Limb (tissue), 2 donors: ENCODE data around the gene TMBIM6.
"Not testable (repeated sequence)": the region's sequence is repeated elsewhere in the genome, so short reads cannot be mapped to it uniquely, and the experiment has no call there.

Experiments
- DNase-seq, 2 donors: peaks; one replicate each; pipeline ENCODE4 v3.0.0-alpha.2; 2016; ENCODE audit errors: extremely low spot score in 2 of 2

TMBIM6 gene, protein sequence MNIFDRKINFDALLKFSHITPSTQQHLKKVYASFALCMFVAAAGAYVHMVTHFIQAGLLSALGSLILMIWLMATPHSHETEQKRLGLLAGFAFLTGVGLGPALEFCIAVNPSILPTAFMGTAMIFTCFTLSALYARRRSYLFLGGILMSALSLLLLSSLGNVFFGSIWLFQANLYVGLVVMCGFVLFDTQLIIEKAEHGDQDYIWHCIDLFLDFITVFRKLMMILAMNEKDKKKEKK

DNA sequence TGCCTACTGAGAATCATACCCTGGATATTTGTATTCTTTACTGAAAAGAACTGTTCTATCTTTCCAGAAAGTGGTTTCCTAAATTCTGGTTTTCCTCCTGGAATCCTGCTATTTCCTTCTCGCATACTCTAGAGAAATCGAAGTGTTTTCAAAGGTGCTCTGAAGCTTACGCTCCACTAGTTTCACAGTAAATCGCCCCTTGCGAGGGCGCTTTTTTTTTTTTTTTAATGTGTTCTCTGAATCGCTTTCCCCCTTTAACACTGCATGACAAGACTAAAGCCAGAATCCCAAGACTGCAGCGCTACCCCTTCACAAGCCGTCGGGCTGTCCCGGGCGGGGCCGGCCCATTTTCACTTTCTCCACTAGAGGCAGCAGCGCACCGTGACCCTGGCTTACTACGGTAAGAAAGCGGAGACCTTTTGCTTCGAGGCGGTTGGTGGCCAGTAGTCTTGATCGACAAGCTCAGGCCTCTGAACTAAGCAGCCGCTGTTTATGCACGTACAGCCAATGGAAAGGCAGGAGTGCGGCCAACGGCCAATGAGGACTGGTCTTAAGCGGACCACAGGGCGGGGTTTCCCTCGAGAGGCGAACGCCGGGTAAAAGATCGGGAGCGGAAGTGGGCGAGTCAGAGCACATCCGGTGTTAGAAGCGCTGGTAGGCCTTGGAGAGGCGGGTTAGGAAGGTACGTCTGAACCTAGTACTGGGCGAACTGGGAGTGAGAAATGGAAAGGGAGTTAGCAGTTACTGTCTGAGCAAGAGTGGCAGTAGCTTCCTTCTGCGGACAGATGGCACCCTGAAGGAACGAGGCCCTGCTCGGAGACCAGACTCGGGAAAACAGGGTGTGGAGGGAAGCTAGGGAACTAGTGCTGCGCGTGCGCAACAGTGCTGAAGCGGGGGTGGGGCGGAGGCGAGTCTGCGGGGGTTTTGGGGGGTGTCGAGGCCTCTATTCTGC is at the start of gene TMBIM6:
Gene TMBIM6, plus strand, starts transcription at position 628 of the 952 bp plus-strand sequence. CDS start 10,937 bp downstream, outside the sequence.
- peak; percentile 97 to 100 for DNase-seq

DNA sequence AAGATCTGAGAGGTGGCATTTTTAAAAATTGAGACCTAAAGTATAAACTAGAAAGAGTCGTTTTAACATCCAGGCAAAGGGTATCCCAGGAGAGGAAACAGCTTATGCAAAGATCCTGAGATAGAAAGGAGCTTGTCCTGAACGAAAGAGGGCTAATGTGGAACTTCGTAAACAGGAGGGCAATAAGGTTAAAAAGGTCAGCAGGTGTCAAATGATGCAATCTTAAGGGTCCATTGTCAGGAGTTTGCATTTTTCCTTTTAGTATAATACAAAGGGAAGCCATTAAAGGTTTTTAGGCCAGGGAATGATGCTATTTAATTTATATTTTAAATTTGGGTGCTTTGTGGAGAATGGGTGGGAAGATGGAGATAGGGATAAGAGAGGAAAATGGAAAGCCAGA is 48.5 kb upstream of the TMBIM6 start:
- no peak for DNase-seq

DNA sequence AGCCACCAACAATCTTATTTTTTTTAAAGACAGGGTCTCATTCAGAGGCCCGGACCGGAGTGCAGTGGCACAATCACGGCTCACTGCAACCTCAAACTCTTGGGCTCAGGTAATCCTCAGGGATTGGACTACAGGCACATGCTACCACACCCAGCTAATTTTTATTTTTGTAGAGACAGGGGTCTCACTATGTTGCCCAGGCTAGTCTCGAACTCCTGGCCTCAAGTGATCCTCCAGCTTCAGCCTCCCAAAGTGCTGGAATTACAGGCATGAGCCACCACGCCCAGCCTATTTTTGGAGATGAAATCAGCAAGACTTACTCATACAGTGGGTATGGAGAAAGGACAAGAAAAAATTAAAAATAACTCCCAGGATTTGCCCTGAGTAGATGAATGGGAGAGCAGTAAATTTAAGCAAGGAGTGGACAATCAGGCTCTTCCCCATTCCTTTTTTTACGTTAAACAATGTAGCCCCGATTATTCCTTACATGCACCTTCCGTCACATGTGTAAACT is 47.4 kb upstream of the TMBIM6 start:
- DNase-seq: no peak

DNA sequence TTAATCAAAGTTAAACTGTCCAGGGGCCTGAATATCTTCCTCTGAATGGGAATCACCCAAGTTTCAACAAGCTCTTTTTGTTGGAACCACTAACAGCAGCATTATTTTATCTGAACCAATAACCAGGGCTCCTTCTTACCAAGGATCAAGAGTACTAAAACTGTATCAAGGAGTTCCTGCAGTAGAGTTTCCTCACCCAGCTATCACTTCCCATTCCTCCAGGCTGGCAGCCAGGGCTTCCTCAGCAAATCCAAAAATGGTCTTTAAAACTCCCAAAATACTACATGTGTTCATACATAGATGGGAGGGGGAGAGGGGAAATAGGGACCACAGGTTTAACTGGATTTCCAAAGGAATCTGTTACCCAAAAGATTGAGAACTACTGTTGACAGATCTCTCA is 44.6 kb upstream of the TMBIM6 start:
- no peak for DNase-seq

DNA sequence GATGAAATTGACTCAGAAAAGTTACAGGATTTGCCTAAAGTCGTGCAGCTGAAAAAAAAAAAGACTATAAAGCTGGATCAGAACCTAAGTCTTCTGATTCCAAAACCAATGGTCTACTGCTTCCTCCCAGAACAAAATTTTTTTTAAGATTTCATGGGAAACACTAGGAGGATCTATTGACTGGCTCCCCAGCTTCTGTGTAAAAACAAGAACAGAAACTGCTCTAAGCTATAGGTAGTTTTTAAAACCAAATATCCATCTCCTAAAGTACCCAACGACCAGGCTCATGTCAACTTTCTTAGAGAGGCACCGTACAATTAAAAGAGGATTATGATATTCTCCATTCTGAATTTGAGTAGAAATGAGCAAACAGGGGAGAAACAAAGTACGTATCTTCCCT is 43.5 kb upstream of the TMBIM6 start:
- DNase-seq: no peak

DNA sequence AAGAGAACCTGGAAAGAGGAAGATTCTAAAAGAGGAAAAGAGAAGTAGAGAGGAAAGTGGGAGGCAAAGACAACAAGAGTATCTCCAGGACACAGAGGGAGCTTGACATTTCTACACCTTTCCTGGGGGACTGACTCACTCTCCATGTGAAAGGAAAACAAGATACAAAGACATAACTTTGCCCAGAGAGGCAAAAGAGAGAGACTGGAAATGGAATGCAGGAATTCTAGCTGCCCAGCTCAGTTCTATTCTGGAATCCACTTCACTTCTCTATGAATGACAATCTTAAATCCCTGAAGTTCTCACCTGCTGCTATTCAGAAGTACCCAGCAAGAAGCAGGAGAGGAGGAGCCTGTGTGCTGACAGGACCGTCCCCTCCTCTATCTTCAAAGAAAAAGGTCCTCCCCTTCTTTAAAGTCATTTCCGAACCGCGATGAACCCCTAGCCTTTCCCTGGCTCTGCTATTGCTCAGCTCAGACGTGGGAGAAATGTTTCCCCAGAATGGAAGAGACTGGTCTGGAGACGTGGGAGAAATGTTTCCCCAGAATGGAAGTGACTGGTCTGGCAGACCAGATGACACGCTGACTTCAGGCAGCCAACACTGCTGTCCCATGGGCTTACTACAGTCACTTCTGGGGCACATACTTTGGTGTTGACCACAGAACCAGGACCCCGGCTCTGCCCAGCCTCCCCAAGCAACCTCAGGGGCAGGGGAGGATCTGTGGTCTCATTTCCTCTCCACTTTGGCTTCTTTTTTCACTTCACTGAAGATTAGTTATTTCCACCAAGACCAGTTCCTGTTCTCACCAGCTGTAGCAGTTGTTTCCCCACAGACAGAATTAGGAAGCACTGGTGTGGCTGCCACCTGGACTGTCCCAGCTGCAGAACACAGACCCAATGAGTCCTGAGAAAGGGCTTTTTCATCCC is 42.5 kb upstream of the TMBIM6 start:
- no peak for DNase-seq

DNA sequence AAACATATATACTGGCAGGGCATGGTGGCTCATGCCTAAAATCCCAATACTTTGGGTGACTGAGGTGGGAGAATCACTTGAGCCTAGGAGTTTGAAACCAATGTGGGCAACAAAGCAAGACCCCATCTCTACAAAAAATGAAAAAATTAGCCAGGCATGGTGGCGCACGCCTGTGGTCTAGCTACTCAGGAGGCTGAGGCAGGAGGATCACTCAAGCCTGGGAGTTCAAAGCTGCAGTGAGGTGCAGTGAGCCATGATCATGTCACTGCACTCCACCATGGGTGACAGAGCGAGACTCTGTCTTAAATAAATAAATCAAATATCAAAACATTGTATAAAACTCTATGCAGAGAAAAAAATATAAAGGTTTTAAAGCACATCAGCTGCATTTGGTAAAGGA is 39.3 kb upstream of the TMBIM6 start:
- no peak for DNase-seq

DNA sequence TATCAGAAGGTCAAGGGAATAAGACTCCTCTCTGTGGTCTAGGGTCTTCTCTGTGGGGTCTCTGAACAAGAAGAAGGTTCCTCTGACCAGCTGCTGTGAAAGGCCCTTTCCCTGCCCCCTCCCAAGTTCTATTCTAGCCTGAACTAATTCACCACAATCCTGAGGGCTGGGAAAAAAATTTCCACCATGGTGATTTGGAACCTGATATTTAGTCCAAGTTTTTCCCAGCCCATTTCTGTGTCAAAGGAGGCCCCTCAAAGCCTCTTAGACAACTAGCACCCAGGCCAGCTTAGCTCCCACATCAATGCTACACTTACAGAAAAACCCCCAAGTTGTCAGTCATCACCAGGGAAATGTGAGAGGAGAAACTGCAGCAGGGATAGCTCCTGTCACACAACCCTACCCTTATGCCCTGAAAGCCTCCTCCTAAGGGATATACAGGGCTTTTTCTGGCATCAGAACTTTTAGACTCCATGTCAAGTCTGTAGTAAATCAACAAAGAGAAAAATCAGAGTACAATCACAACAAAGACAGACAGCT is 38.6 kb upstream of the TMBIM6 start:
- DNase-seq: no peak

DNA sequence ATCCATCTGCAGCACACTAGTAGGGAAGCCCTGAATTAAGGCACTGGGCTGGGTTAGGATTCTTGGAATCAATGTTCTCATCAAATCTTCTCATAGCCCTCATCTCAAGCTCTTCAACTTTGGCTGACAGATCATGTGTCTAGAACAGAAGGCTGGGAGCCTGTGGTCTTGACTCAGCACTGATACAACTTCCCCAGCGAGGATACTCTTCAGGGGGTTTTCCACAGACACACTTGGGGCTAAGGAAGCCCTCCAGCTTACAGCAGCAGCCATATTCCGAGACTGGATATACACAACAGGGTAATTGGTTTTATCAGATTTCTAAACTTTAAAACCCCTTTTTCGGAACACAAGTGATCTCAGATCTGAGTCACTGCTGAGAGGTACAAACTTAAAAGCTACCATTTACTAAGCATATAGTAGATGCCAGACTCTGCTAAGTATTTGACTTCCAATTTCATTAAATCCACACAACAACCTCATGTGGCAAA is 37.7 kb upstream of the TMBIM6 start:
- no peak for DNase-seq

DNA sequence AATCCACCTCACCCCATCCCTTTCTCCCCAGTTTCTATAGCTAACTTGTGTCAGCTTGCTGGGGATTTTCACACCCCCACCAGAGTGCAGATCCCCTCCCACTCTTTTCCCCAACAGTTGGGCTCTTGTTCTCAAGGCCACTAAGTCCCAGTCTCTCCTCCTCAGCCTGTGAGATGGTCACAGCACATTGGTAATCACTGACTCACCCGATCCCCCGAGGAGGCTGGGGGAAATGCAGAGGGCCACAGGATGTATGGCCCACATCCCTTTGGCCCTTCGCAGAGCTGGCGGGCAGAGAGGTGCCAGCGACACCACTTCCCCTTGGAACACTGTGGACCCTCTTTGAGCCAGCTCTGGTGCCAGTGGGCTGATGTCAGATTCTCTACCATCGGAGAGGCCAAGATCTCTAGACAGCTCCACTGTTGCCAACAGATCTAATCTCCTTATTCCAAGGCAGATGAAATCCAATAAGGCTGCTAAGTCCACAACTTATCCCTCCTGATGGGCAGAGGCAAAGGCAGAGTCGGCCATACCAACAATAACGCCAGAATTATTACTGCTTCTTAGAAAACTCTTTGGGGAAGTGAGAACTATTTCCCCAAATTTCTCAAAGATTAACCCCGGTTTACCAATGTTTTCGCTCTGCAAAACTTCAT is 35.8 kb upstream of the TMBIM6 start:
- peak in 1 of 2 donors; percentile 38 for DNase-seq

DNA sequence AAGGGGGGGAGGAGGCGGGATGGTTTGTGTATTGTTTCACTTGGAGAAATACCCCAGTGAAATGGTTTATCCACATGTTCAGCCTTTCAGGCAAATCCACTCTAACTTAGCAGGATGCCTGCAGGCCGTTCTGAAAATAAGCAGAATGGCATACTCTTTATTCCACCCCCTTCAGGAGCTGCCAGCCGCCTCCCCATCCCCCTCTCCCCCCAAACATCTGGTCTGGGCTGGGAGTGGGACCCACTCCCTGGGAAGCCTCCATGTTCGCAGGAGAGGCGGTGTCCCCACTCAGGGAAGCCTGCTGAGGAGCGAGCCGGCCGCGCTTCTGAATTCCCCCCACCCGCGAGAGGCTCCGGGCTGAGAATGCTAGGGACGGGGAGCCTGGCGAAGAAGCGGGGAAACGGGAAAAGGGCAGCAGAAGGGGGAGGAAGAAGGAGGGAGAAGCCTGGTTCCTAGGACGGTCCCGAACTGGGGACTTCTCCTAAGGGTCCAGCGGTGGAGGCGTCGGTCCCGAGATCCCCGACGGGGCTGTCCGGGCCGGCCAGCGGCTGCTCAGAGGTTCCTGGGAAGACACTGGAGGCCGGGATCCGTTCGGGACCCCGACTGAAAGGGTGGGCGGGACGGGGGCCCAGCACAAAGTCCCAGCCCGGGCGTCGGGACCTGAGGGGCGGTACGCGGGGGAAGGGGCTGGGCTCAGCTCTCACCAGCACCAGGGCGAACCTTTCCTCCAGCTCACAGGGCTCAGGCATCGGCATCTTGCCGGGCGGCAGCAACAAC is 34.8 kb upstream of the TMBIM6 start:
- DNase-seq: peak; percentile 44 to 78

DNA sequence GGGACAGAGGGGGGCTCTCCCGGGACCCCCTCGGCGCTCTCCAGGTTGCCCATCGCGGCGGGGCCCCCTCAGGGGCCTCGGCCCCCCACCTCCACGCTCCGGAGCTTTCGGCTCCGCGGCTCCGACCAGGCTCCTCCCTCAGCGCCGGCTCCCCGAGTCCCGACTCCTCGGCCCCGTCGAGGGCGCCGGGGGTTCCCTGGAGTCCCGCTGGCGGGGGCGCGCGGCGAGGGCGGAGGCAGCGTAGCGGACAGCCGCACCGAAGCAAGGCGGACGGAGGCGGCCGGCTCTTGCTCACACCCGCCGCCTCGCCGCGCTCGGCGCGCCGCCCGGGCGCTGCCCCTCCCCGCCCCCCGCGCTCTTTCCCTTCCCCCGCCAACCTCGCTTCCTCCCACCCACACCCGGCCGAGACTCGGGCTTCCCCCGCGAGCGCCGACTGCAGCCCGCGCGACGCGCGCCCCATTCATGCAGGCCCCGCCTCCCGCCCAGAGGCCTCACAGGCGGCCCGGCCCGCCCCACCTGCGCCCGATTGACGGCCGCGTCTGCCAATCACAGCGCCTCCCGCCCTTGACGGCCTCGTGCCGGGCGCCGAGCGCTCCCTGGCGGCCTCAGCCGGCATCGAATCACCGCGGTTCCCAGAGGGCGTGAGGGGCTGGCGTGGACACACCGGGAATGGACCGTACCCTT is 34.1 kb upstream of the TMBIM6 start, which contains the start of gene FMNL3:
Gene FMNL3, minus strand, starts transcription at position 278 of the 684 bp plus-strand sequence. Its CDS starts 225 bp downstream, at position 53.
- peak; percentile 96 to 99 for DNase-seq

DNA sequence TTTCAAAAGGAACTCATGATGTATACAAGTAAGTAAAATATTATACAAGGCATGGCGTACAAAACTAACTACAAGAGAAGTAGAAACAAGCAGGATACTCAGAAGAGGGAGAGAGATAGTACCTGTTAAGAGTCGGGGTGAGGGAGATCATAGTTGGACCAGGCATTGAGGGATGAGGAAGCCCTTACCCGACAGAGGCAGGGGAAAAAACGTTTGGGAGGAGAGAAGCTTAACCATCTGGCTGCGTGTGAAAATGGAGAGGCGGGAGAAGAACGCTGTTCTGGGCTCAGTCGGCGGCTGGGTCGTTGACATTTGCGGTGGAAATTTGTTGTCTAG is 33.6 kb upstream of the TMBIM6 start:
- no peak for DNase-seq

DNA sequence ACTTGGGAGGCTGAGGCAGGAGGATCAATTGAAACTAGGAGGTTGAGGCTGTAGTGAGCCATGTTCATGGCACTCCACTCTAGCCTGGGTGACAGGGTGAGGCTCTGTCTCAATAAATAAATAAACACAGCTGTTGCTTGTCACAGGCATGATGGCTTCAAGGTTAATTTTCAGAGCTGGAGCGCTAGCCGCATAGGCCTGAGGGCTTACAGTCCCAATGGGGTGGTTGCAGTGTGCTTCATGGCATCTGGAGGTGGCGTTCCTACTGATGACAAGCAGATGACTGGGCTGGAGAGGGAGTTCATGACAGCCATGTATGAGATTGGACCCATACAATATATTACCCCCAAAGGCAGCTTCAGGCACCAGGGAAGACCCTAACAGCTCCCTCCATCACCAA is 32.5 kb upstream of the TMBIM6 start:
- no peak for DNase-seq

DNA sequence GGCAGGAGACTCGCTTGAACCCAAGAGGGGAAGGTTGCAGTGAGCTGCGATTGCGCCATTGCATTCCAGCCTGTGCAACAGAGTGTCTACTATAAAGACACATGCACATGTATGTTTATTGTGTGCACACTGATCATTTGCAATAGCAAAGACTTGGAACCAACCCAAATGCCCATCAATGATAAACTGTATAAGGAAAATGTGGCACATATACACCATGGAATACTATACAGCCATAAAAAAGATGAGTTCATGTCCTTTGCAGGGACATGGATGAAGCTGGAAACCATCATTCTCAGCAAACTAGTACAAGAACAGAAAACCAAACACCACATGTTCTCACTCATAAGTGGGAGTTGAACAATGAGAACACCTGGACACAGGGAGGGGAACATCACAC is 27.4 kb upstream of the TMBIM6 start:
- DNase-seq: not testable (repeated sequence)

DNA sequence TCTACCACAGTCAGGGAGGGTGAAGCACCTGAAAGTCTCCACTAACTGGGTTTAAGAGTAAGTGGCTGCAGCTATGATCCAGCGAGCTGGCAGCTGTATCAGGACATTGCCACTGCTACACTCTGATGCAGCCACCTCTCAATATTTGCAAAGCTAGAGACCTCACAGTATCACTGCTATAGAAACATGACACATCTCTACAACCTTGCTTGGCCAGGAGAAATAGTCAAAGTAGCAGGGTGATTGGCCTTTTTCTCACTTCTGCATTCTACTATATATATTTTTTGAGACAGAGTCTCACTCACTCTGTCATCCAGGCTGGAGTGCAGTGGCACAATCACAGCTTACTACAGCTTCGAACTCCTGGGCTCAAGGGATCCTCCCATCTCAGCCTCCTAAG is 24.8 kb upstream of the TMBIM6 start:
- DNase-seq: no peak

DNA sequence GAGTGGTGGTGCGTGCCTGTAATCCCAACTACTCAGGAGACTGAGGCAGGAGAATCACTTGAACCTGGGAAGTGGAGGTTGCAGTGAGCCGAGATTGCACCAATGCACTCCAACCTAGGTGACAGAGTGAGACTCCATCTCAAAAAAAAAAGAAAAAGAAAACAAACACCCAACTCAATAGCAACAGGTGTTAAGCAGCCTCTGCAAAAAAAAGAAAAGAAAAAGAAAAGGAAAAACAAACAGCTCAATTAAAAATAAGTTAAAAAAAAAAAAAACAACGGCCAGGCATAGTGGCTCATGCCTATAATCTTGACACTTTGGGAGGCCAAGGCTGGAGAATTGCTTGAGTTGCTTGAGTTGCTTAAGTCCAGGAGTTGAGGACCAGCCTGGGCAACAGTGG is 23.6 kb upstream of the TMBIM6 start:
- not testable (repeated sequence) for DNase-seq

DNA sequence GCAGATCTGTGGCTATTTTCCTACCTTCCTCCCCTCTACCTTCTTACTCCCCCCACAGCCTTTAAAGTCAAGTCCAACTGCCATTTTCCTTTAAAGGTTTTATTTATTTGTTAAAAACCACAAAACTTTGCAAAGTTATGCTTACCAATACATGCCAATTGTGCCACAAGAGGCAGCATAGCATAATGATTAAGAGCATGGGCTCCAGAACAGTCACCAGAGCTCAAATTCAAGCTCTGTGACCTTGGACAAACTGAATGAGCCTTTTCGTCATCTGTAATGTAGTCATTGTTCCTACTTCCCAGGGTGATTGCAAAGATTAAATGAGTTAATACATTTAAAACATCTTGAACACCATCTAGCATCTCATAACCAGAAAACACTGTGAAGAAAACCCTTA is 21.1 kb upstream of the TMBIM6 start:
- DNase-seq: no peak

DNA sequence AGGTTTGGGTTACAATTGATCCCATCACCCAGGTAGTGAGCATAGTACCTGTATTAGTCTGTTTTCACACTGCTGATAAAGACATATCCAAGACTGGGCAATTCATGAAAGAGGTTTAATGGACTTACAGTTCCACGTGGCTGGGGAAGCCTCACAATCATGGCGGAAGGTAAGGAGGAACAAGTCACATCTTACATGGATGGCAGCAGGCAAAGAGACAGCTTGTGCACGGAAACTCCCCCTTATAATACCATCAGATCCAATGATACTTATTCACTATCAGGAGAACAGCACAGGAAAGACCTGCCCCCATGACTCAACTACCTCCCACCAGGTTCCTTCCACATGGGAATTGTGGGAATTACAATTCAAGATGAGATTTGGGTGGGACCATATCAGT is 20.0 kb upstream of the TMBIM6 start:
- not testable (repeated sequence) for DNase-seq
